H9 (cell line): Measurements from ENCODE around the gene ELOA. TPM values are rescaled to one million over a fixed set of nuclear protein-coding genes. Genes with fewer than 3 reads are reported as not detected.
A peak's percentile ranks its signal among the peaks of the same experiment; 100 is the strongest.

Experiments
- DNase-seq: peaks from one replicate; pipeline ENCODE4 v3.0.0-alpha.2; 2017
- H2AFZ ChIP-seq: one replicate; pipeline ENCODE4 v1.6.1; 2013; ENCODE audit warnings: mild to moderate bottlenecking, low read length, control low read depth, moderate library complexity
- H2AK5ac ChIP-seq: 2 replicates; pipeline ENCODE4 v1.6.1; 2013; ENCODE audit warnings: low read length, control low read depth, mixed read lengths; ENCODE audit not compliant: insufficient read length
- H2BK120ac ChIP-seq: one replicate; pipeline ENCODE4 v1.6.1; 2013; ENCODE audit warnings: low read depth, mild to moderate bottlenecking, low read length, control low read depth, inconsistent platforms; ENCODE audit not compliant: poor library complexity, severe bottlenecking
- H2BK12ac ChIP-seq: 2 replicates; pipeline ENCODE4 v1.6.1; 2013; ENCODE audit warnings: low read length, control low read depth, mixed read lengths, low read depth; ENCODE audit not compliant: insufficient read length
- H2BK15ac ChIP-seq: 2 replicates; pipeline ENCODE4 v1.6.1; 2013; ENCODE audit warnings: low read depth, low read length, control low read depth
- H2BK20ac ChIP-seq: one replicate; pipeline ENCODE4 v1.6.1; 2013; ENCODE audit warnings: low read depth, mild to moderate bottlenecking, low read length, control low read depth, inconsistent platforms; ENCODE audit not compliant: poor library complexity, severe bottlenecking
- H2BK5ac ChIP-seq: 2 replicates; pipeline ENCODE4 v1.6.1; 2013; ENCODE audit warnings: low read length, control low read depth, mixed read lengths; ENCODE audit not compliant: insufficient read length
- H3K14ac ChIP-seq: 2 replicates; pipeline ENCODE4 v1.6.1; 2013; ENCODE audit warnings: low read length, control low read depth; ENCODE audit not compliant: insufficient read depth
- H3K18ac ChIP-seq: 2 replicates; pipeline ENCODE4 v1.6.1; 2013; ENCODE audit warnings: low read depth, mild to moderate bottlenecking, mixed read lengths, low read length, control low read depth; ENCODE audit not compliant: insufficient read length
- H3K23ac ChIP-seq: 2 replicates; pipeline ENCODE4 v1.6.1; 2013; ENCODE audit warnings: low read length, control low read depth, mixed read lengths, low read depth; ENCODE audit not compliant: insufficient read length
- H3K23me2 ChIP-seq: 2 replicates; pipeline ENCODE4 v1.6.1; 2013; ENCODE audit warnings: low read depth, mild to moderate bottlenecking, mixed read lengths, low read length, control low read depth; ENCODE audit not compliant: insufficient read length, poor library complexity, severe bottlenecking
- H3K27ac ChIP-seq: 2 replicates; pipeline ENCODE4 v1.5.1; 2013; ENCODE audit warnings: low read length, control low read depth, mixed read lengths, low read depth; ENCODE audit not compliant: insufficient read length
- H3K27me3 ChIP-seq: 2 replicates; pipeline ENCODE4 v1.6.1; 2013; ENCODE audit warnings: low read length, control low read depth, inconsistent platforms; ENCODE audit not compliant: insufficient read depth
- H3K4ac ChIP-seq: 2 replicates; pipeline ENCODE4 v1.6.1; 2013; ENCODE audit warnings: low read depth, mild to moderate bottlenecking, control low read depth, inconsistent platforms, low read length, moderate library complexity
- H3K4me1 ChIP-seq: 2 replicates; pipeline ENCODE4 v1.6.1; 2013; ENCODE audit warnings: low read length, control low read depth, inconsistent platforms; ENCODE audit not compliant: insufficient read depth
- H3K4me2 ChIP-seq: 2 replicates; pipeline ENCODE4 v1.6.1; 2013; ENCODE audit warnings: low read length, control low read depth, mixed read lengths; ENCODE audit not compliant: insufficient read length, insufficient read depth
- H3K56ac ChIP-seq: 2 replicates; pipeline ENCODE4 v1.6.1; 2013; ENCODE audit warnings: low read depth, mild to moderate bottlenecking, mixed read lengths, low read length, control low read depth; ENCODE audit not compliant: insufficient read length
- H3K79me1 ChIP-seq: 2 replicates; pipeline ENCODE4 v1.6.1; 2013; ENCODE audit warnings: low read depth, mild to moderate bottlenecking, moderate library complexity, low read length, control low read depth, inconsistent platforms; ENCODE audit not compliant: insufficient read depth, poor library complexity, severe bottlenecking
- H3K79me2 ChIP-seq: 2 replicates; pipeline ENCODE4 v1.6.1; 2013; ENCODE audit warnings: low read length, control low read depth, inconsistent platforms; ENCODE audit not compliant: insufficient read depth
- H3K9ac ChIP-seq: 2 replicates; pipeline ENCODE4 v1.6.1; 2013; ENCODE audit warnings: low read length, control low read depth, mixed read lengths; ENCODE audit not compliant: insufficient read length; ENCODE audit errors: extremely low read depth
- H3K9me3 ChIP-seq: one replicate; pipeline ENCODE4 v1.6.1; 2013; ENCODE audit warnings: low read depth, low read length, inconsistent platforms; ENCODE audit not compliant: control insufficient read depth
- H3T11ph ChIP-seq: one replicate; pipeline ENCODE4 v1.6.1; 2013; ENCODE audit warnings: mild to moderate bottlenecking, low read length, control low read depth, inconsistent platforms
- H4K20me1 ChIP-seq: one replicate; pipeline ENCODE4 v1.6.1; 2013; ENCODE audit not compliant: control insufficient read depth, insufficient read length, insufficient read depth
- H4K5ac ChIP-seq: 2 replicates; pipeline ENCODE4 v1.6.1; 2013; ENCODE audit warnings: low read depth, mild to moderate bottlenecking, mixed read lengths, low read length, control low read depth; ENCODE audit not compliant: insufficient read length
- H4K8ac ChIP-seq: replicated peaks from 2 replicates; pipeline ENCODE4 v1.6.1; 2013; ENCODE audit warnings: low read length, control low read depth, mixed read lengths, low read depth; ENCODE audit not compliant: insufficient read length
- H4K91ac ChIP-seq: 2 replicates; pipeline ENCODE4 v1.6.1; 2013; ENCODE audit warnings: low read depth, mild to moderate bottlenecking, moderate library complexity, mixed read lengths, low read length, control low read depth; ENCODE audit not compliant: insufficient read length
- H3K27ac Mint-ChIP-seq, 3 experiments: 2 replicates in 2 of 3; 3 replicates in 1 of 3; pipeline ENCODE4 v1.8.0; 2020 to 2021; ENCODE audit warnings: mixed read lengths in 3 of 3, mild to moderate bottlenecking in 1 of 3, moderate library complexity in 1 of 3
- H3K27me3 Mint-ChIP-seq: 2 replicates; pipeline ENCODE4 v1.8.0; 2021; ENCODE audit warnings: low read depth, mild to moderate bottlenecking, moderate library complexity, mixed read lengths
- H3K36me3 Mint-ChIP-seq, 3 experiments: 2 replicates in 2 of 3; 3 replicates in 1 of 3; pipeline ENCODE4 v1.8.0; 2020 to 2021; ENCODE audit warnings: low read depth in 3 of 3, mixed read lengths in 3 of 3; ENCODE audit not compliant: insufficient read depth in 1 of 3
- H3K4me1 Mint-ChIP-seq, 2 experiments: 2 replicates each; pipeline ENCODE4 v1.8.0; 2020; ENCODE audit warnings: mixed read lengths in 2 of 2
- H3K4me3 Mint-ChIP-seq, 2 experiments: 2 replicates in 1 of 2; 3 replicates in 1 of 2; pipeline ENCODE4 v1.8.0; 2020 to 2021; ENCODE audit warnings: mild to moderate bottlenecking in 2 of 2, mixed read lengths in 2 of 2, moderate library complexity in 1 of 2
- H3K9me3 Mint-ChIP-seq, 2 experiments: 2 replicates in 1 of 2; 3 replicates in 1 of 2; pipeline ENCODE4 v1.8.0; 2020; ENCODE audit warnings: mild to moderate bottlenecking in 2 of 2, mixed read lengths in 2 of 2, moderate library complexity in 1 of 2
- WGBS: extraction: QIAGEN DNeasy Blood & Tissue Kit; methylation state at CpG from one replicate; pipeline ENCODE4 v1.1.7; 2013; ENCODE audit warnings: missing lambda C conversion rate, low lambda C conversion rate, mixed read lengths; ENCODE audit not compliant: insufficient read length; ENCODE audit errors: extremely low coverage; 5-methylcytosine and 5-hydroxymethylcytosine counted together
- total RNA-seq: library from RNA; stranded (reverse); gene quantifications from 2 replicates; pipeline ENCODE4 v1.2.1, GENCODE V29; 2021
- TF ChIP-seq, protein P1 (sequence below): fragments of 200-600 bp; sonication (generic); conservative IDR thresholded peaks from 3 replicates; pipeline ENCODE4 v1.8.0; 2021; ENCODE audit warnings: antibody characterized with exemption, mild to moderate bottlenecking

ELOA gene
- total RNA-seq, 1 experiment from 2014 or later: 66.2 TPM

DNA sequence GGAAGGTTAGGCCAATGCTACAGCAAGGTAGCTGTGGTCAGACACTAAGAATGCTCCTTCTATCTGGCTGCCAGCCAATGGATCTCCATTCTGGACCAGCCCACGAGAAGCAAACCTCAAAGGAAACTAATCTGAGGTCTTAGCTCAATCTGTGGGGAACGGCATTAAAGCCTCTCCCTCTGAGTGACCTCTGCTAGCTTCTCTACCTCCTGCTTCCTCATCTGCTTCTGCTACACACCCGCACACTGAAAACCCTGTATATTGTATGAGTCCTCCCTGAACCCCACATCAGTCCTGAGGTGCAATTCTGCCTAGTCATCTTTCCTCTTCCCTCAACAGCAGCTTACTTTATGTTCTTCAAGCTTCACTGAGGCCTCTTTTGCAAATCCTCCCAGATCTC is 64.2 kb downstream of the ELOA start:
- H3K4me2 ChIP-seq: no peak overlapping the region
- no peak overlapping the region for H2BK12ac ChIP-seq
- H3K27me3 ChIP-seq: no peaks in the 10 kb centered on the region
- no peak overlapping the region for H4K8ac ChIP-seq
- peaks cover 9 to 10% of the 10 kb centered on the region in 2 experiments for H3K4me1 Mint-ChIP-seq
- H3K4me3 Mint-ChIP-seq: no peak overlapping the region
- H3K56ac ChIP-seq: no peak overlapping the region
- no peak overlapping the region for H4K5ac ChIP-seq
- H4K20me1 ChIP-seq: no peaks in the 10 kb centered on the region
- H3K79me1 ChIP-seq: no peaks in the 10 kb centered on the region
- H3K23me2 ChIP-seq: no peaks in the 10 kb centered on the region
- no CpG with 5 or more reads among the region's 3 CpGs for WGBS
- H4K91ac ChIP-seq: no peak overlapping the region
- TF ChIP-seq, protein P1, sequence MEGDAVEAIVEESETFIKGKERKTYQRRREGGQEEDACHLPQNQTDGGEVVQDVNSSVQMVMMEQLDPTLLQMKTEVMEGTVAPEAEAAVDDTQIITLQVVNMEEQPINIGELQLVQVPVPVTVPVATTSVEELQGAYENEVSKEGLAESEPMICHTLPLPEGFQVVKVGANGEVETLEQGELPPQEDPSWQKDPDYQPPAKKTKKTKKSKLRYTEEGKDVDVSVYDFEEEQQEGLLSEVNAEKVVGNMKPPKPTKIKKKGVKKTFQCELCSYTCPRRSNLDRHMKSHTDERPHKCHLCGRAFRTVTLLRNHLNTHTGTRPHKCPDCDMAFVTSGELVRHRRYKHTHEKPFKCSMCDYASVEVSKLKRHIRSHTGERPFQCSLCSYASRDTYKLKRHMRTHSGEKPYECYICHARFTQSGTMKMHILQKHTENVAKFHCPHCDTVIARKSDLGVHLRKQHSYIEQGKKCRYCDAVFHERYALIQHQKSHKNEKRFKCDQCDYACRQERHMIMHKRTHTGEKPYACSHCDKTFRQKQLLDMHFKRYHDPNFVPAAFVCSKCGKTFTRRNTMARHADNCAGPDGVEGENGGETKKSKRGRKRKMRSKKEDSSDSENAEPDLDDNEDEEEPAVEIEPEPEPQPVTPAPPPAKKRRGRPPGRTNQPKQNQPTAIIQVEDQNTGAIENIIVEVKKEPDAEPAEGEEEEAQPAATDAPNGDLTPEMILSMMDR: no peak
- H3K18ac ChIP-seq: no peak overlapping the region
- H3K9me3 Mint-ChIP-seq: no peaks in the 10 kb centered on the region
- no peak overlapping the region for H3K9ac ChIP-seq
- H3K9me3 ChIP-seq: no peaks in the 10 kb centered on the region
- no peak overlapping the region for H2BK5ac ChIP-seq
- peak overlapping the region in 1 of 3 experiments; percentile 81; a peak in 1 of 7 replicates for H3K27ac Mint-ChIP-seq
- no peak overlapping the region for H3K23ac ChIP-seq
- no peak overlapping the region for H2BK15ac ChIP-seq
- H3K14ac ChIP-seq: no peak overlapping the region
- H2BK20ac ChIP-seq: no peak overlapping the region
- H3K4ac ChIP-seq: no peak overlapping the region
- no peaks in the 10 kb centered on the region for H3K4me1 ChIP-seq
- no peak overlapping the region for H2BK120ac ChIP-seq
- H3K79me2 ChIP-seq: no peaks in the 10 kb centered on the region
- peaks cover 0 to 10% (median 6%) of the 10 kb centered on the region in 3 experiments; a peak in 4 of 7 replicates for H3K36me3 Mint-ChIP-seq
- no peak overlapping the region for H3T11ph ChIP-seq
- no peak overlapping the region for H2AFZ ChIP-seq
- peaks cover 3% of the 10 kb centered on the region for H3K27me3 Mint-ChIP-seq
- DNase-seq: no peak
- H2AK5ac ChIP-seq: no peak overlapping the region
- H3K27ac ChIP-seq: no peak overlapping the region
